Measurements from ENCODE around the gene CFAP46. TPM values are rescaled to one million over a fixed set of nuclear protein-coding genes. Genes with fewer than 3 reads are reported as not detected.
"Not testable (repeated sequence)": the region's sequence is repeated elsewhere in the genome, so short reads cannot be mapped to it uniquely, and the experiment has no call there.

CFAP46 gene
- total and polyA plus RNA-seq, 3 experiments from 2014 or later, result 0.09 TPM; not detected in 2

DNA sequence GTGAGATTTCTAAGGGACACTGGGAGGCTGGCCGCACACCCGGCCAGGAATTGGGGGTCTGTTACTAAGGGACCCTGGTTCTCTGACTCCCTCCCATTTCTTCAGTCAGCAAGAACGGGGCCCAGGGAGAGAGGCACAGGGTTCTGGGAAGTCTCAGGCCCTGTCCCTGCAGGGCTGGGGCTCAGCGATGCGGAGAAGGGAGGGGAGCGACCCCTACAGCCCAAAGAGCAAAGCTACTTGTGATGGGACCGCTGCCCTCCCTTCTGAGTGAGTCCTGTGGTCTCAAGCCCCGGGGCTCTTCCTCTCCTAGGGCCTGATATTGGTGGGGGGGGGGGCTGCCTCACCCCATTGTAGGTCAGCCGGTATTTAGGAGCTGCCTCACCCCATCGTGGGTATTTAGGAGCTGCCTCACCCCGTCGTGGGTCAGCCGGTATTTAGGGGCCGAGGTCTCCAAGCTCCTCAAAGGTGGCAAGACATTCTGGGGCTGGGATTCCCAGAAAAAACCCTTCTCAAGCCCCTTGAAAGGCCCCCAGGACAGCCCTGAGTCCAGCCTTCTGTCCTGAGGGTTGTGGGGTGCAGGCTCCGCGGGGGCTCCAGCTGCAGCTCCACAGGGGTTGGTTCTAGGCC, 139.6 kb downstream of the CFAP46 start:
- no peaks in the 10 kb centered on the region for H3K4me1 Mint-ChIP-seq
- H3K9me3 ChIP-seq (ENCODE audit: low read length), result no peaks in the 10 kb centered on the region
- H3K4me1 ChIP-seq (ENCODE audit: insufficient read depth, low read length), result no peaks in the 10 kb centered on the region
- H3K9me3 Mint-ChIP-seq, result no peaks in the 10 kb centered on the region
- H3K4me3 Mint-ChIP-seq, result no peak overlapping the region
- no peak for DNase-seq
- H3K27ac Mint-ChIP-seq, result no peak overlapping the region
- ChIA-PET POLR2A (no interaction called here), CTCF (no interaction called here)
- no peak overlapping the region for H3K27ac ChIP-seq (ENCODE audit: low read depth, low read length)
- H3K36me3 ChIP-seq (ENCODE audit: insufficient read depth, low read length), result no peaks in the 10 kb centered on the region
- H3K27me3 ChIP-seq (ENCODE audit: insufficient read depth, low read length, poor library complexity, severe bottlenecking), result no peaks in the 10 kb centered on the region
- H3K4me3 ChIP-seq (ENCODE audit: low read length), result no peak overlapping the region
- peaks cover 0 to 2% of the 10 kb centered on the region in 2 donors for H3K27me3 Mint-ChIP-seq
- H3K36me3 Mint-ChIP-seq, result no peaks in the 10 kb centered on the region

DNA sequence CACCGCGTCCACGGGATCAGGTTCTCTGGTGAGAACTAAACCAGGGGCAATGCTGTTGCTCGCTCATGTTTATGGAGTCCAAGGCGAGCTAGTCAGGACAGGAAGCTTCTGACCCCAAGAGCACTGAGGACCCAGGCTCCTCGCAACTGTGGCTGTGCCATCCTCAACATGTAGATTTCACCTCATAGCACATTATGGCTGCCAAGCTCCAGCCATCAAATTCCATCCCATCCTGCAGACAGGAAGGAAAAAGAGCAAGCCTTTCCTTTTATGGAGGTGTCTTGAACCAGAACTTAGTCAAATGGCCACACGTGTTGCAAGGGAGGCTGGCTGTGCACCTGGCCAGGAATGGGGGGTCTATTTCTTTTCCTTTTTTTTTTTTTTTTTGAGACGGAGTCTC, 140.3 kb downstream of the CFAP46 start:
- H3K9me3 Mint-ChIP-seq, result no peaks in the 10 kb centered on the region
- H3K4me3 Mint-ChIP-seq, result no peak overlapping the region
- peaks cover 0 to 2% of the 10 kb centered on the region in 2 donors for H3K27me3 Mint-ChIP-seq
- H3K36me3 Mint-ChIP-seq, result no peaks in the 10 kb centered on the region
- ChIA-PET POLR2A (no interaction called here), CTCF (no interaction called here)
- no peaks in the 10 kb centered on the region for H3K4me1 ChIP-seq (ENCODE audit: insufficient read depth, low read length)
- H3K9me3 ChIP-seq (ENCODE audit: low read length), result no peaks in the 10 kb centered on the region
- H3K36me3 ChIP-seq (ENCODE audit: insufficient read depth, low read length), result no peaks in the 10 kb centered on the region
- no peak overlapping the region for H3K4me3 ChIP-seq (ENCODE audit: low read length)
- no peaks in the 10 kb centered on the region for H3K4me1 Mint-ChIP-seq
- no peak overlapping the region for H3K27ac Mint-ChIP-seq
- no peak for DNase-seq
- no peak overlapping the region for H3K27ac ChIP-seq (ENCODE audit: low read depth, low read length)
- no peaks in the 10 kb centered on the region for H3K27me3 ChIP-seq (ENCODE audit: insufficient read depth, low read length, poor library complexity, severe bottlenecking)

DNA sequence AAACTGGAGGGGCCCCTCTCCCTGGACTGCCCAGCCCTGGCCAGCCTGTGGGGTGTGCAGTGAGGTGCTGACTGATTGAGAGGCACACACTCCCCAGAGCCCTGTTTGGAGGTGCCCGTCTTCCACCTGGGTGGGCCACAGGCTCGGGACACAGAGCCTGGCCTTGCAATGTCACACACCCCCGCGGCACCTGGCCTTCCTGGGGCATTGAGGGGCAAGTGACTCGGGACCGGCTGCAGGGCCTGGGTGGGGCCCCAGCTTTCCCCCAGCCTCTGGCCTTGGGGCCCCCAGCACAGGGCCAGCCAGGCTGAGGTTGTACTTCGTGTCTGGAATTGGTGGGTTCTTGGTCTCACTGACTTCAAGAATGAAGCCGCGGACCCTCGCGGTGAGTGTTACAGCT, 142.5 kb downstream of the CFAP46 start:
- no peak overlapping the region for H3K4me3 Mint-ChIP-seq
- CTCF ChIA-PET, result interaction anchor here (0.6 kb wide), 1 partner anchor 9 kb away, joined by 4 read pairs; no protein-coding TSS in a partner anchor
- POLR2A ChIA-PET, result no interaction called here

DNA sequence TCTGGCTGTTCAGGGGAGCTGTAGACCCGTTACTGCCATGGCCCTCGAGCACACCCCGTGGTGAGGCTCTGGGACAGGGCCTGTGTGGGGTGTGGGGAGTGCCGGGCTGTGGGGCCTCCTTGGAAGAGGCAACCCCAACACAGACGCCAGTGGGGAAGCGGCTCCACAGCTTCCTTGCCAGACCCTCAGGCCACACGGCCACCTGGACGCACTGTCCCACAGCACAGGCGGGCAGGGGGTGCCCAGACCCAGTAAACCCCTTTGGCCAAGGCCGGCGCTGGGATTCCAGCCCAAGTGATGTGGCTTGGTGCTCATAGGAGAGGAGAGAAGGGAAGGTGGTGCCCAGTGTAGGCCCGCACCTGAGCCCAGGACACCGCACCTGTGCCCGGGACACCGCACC, 143.5 kb downstream of the CFAP46 start:
- Histone ChIP-seq H3K4me1 (ENCODE audit: insufficient read depth, low read length) (no peaks in the 10 kb centered on the region), H3K27me3 (ENCODE audit: insufficient read depth, low read length, poor library complexity, severe bottlenecking) (no peaks in the 10 kb centered on the region), H3K27ac (ENCODE audit: low read depth, low read length) (no peak overlapping the region), H3K4me3 (ENCODE audit: low read length) (no peak overlapping the region), H3K36me3 (ENCODE audit: insufficient read depth, low read length) (no peaks in the 10 kb centered on the region), H3K9me3 (ENCODE audit: low read length) (no peaks in the 10 kb centered on the region)
- no peaks in the 10 kb centered on the region for H3K4me1 Mint-ChIP-seq
- H3K9me3 Mint-ChIP-seq, result no peaks in the 10 kb centered on the region
- peaks cover 0 to 2% of the 10 kb centered on the region in 2 donors for H3K27me3 Mint-ChIP-seq
- ChIA-PET CTCF (no interaction called here), POLR2A (no interaction called here)
- no peaks in the 10 kb centered on the region for H3K36me3 Mint-ChIP-seq
- no peak overlapping the region for H3K4me3 Mint-ChIP-seq
- H3K27ac Mint-ChIP-seq, result no peak overlapping the region
- no peak for DNase-seq

More for the DNA sequence above, 142.5 kb downstream of the CFAP46 start:
- H3K9me3 ChIP-seq (ENCODE audit: low read length), result no peaks in the 10 kb centered on the region
- no peaks in the 10 kb centered on the region for H3K9me3 Mint-ChIP-seq
- no peaks in the 10 kb centered on the region for H3K27me3 ChIP-seq (ENCODE audit: insufficient read depth, low read length, poor library complexity, severe bottlenecking)
- no peak overlapping the region for H3K27ac Mint-ChIP-seq
- no peak overlapping the region for H3K27ac ChIP-seq (ENCODE audit: low read depth, low read length)
- peaks cover 0 to 2% of the 10 kb centered on the region in 2 donors for H3K27me3 Mint-ChIP-seq
- H3K36me3 ChIP-seq (ENCODE audit: insufficient read depth, low read length), result no peaks in the 10 kb centered on the region
- DNase-seq, result no peak
- no peaks in the 10 kb centered on the region for H3K4me1 Mint-ChIP-seq
- H3K36me3 Mint-ChIP-seq, result no peaks in the 10 kb centered on the region
- H3K4me1 ChIP-seq (ENCODE audit: insufficient read depth, low read length), result no peaks in the 10 kb centered on the region
- H3K4me3 ChIP-seq (ENCODE audit: low read length), result no peak overlapping the region

DNA sequence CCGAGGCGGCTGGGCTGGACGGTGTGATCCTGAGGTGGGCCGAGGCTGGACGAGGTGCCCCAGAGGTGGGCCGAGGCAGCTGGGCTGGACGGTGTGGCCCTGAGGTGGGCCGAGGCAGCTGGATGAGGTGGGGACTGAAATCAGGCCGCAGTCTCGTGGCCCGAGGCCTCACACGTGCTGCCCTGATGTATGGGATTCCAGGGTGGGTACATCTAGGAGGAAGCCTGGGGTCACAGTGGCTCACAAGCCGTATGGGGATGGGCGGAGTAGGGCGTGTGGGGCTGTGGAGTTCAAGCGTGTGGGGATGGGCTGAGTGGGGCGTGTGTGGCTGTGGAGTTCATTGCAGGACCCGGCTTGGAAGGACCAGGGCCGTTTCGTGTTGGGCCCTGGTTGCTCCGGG, 144.0 kb downstream of the CFAP46 start:
- H3K4me1 Mint-ChIP-seq, result no peaks in the 10 kb centered on the region
- H3K36me3 Mint-ChIP-seq, result no peaks in the 10 kb centered on the region
- Histone ChIP-seq H3K36me3 (ENCODE audit: insufficient read depth, low read length) (no peaks in the 10 kb centered on the region), H3K27ac (ENCODE audit: low read depth, low read length) (no peak overlapping the region), H3K27me3 (ENCODE audit: insufficient read depth, low read length, poor library complexity, severe bottlenecking) (no peaks in the 10 kb centered on the region), H3K9me3 (ENCODE audit: low read length) (no peaks in the 10 kb centered on the region), H3K4me3 (ENCODE audit: low read length) (no peak overlapping the region), H3K4me1 (ENCODE audit: insufficient read depth, low read length) (no peaks in the 10 kb centered on the region)
- ChIA-PET CTCF (no interaction called here), POLR2A (no interaction called here)
- no peak for DNase-seq
- no peaks in the 10 kb centered on the region for H3K9me3 Mint-ChIP-seq
- H3K27ac Mint-ChIP-seq, result no peak overlapping the region
- no peak overlapping the region for H3K4me3 Mint-ChIP-seq
- H3K27me3 Mint-ChIP-seq, result peaks cover 0 to 2% of the 10 kb centered on the region in 2 donors

DNA sequence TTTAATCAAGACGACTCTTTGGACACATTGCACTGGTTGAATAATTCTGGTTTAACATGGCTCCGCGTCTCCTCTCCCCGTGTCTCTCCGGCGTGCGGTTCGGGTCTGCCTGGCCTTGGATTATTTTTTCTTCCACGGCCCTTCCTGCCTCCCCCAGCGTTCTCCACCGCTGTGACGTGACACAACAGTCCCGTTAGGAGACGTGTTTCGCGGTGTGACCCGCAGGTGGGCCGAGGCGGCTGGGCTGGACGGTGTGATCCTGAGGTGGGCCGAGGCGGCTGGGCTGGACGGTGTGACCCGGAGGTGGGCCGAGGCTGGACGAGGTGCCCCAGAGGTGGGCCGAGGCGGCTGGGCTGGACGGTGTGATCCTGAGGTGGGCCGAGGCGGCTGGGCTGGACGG, 144.4 kb downstream of the CFAP46 start:
- H3K4me1 ChIP-seq (ENCODE audit: insufficient read depth, low read length); CTCF ChIA-PET; H3K4me3 ChIP-seq (ENCODE audit: low read length); H3K36me3 ChIP-seq (ENCODE audit: insufficient read depth, low read length); H3K4me1 Mint-ChIP-seq; DNase-seq; H3K27ac ChIP-seq (ENCODE audit: low read depth, low read length); H3K27ac Mint-ChIP-seq; POLR2A ChIA-PET; H3K36me3 Mint-ChIP-seq; H3K27me3 Mint-ChIP-seq; H3K9me3 ChIP-seq (ENCODE audit: low read length); H3K4me3 Mint-ChIP-seq; H3K27me3 ChIP-seq (ENCODE audit: insufficient read depth, low read length, poor library complexity, severe bottlenecking); H3K9me3 Mint-ChIP-seq: not testable (repeated sequence)

DNA sequence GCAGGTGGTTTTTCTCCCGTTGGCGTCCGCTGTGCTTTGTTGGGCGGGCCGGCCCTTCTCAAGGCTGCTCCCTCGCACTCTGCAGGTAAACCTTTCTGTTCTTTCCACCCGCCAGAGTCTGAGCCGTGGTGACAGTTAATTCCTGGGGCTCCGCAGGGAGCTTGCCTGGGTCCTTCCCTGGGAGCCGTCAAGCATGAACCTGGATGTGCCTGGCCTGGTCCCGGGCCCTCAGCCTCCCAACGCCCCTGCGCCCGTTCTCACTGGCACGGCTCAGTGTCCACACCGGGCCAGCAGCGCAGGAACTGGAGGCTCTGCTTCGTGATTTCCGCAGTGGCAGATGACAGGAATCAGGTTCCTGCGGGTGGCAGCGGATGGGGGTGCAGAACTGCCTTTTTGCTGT, 145.5 kb downstream of the CFAP46 start:
- no peaks in the 10 kb centered on the region for H3K9me3 Mint-ChIP-seq
- Histone ChIP-seq H3K27ac (ENCODE audit: low read depth, low read length) (no peak overlapping the region), H3K4me1 (ENCODE audit: insufficient read depth, low read length) (no peaks in the 10 kb centered on the region), H3K4me3 (ENCODE audit: low read length) (no peak overlapping the region), H3K9me3 (ENCODE audit: low read length) (no peaks in the 10 kb centered on the region), H3K36me3 (ENCODE audit: insufficient read depth, low read length) (no peaks in the 10 kb centered on the region), H3K27me3 (ENCODE audit: insufficient read depth, low read length, poor library complexity, severe bottlenecking) (no peaks in the 10 kb centered on the region)
- ChIA-PET POLR2A (no interaction called here), CTCF (no interaction called here)
- no peaks in the 10 kb centered on the region for H3K36me3 Mint-ChIP-seq
- H3K4me3 Mint-ChIP-seq, result no peak overlapping the region
- H3K27ac Mint-ChIP-seq, result no peak overlapping the region
- H3K4me1 Mint-ChIP-seq, result no peaks in the 10 kb centered on the region
- DNase-seq, result no peak
- no peaks in the 10 kb centered on the region for H3K27me3 Mint-ChIP-seq

DNA sequence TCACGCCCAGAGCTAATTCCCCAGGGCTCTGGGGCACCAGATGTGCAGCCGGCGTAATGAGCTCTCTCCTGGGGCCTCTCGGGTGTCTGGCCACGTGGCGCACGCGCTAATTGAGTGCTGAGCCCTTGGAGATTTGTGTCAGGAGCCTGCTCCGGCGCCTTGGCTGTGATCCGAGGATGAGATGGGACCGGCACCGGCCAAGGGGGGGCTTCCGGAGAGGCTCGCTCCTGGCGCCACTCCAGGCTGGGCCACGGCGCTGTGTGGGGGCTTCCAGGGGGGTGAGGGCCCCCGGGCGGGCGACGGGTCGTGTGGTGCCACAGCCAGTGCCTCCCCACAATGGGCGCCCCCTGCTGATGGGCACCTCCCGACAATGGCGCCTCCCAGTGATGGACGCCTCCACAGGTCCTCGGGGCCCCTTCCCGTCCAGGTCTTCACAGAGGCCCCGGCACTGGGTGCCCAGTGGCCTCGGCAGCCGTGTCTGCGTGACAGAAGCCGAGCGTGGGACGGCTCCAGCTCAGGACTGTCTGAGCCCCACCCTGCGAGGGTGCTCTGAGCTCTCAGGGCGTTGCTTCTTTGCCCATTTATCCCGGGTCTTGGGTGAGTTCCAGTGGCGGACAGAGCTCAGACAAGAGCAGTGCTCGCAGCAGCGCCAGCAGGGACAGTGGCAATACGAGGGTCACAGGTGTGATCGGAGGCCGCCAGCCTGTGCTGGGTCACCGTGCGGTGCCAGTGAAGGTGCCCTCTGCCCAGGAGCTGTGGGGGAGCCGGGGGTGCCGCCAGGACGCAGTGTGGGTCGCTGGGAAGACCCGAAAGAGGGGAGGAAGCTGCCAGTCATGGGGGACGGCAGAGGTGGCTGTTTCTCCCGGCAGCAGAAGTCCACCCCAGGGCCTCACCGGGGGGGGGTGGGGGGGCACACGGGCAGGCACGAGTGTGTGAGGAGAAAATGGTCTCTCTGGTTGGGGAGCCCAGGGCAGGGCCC, 148.2 kb downstream of the CFAP46 start:
- Mint-ChIP-seq H3K27me3 (peaks cover 0 to 2% of the 10 kb centered on the region in 2 donors), H3K36me3 (no peaks in the 10 kb centered on the region), H3K4me1 (no peaks in the 10 kb centered on the region), H3K4me3 (no peak overlapping the region), H3K9me3 (no peaks in the 10 kb centered on the region), H3K27ac (no peak overlapping the region)
- Histone ChIP-seq H3K27me3 (ENCODE audit: insufficient read depth, low read length, poor library complexity, severe bottlenecking) (no peaks in the 10 kb centered on the region), H3K36me3 (ENCODE audit: insufficient read depth, low read length) (no peaks in the 10 kb centered on the region), H3K4me1 (ENCODE audit: insufficient read depth, low read length) (no peaks in the 10 kb centered on the region), H3K4me3 (ENCODE audit: low read length) (no peak overlapping the region), H3K9me3 (ENCODE audit: low read length) (no peaks in the 10 kb centered on the region), H3K27ac (ENCODE audit: low read depth, low read length) (no peak overlapping the region)
- CTCF ChIA-PET, result no interaction called here
- POLR2A ChIA-PET, result no interaction called here
- DNase-seq, result no peak

Data from CD8-positive, alpha-beta memory T cell (primary cell).